Glomerular endothelial cell (primary cell): ENCODE measurements around the gene EZR. TPM values are rescaled to one million over a fixed set of nuclear protein-coding genes. Genes with fewer than 3 reads are reported as not detected.
"Not testable (repeated sequence)": the region's sequence is repeated elsewhere in the genome, so short reads cannot be mapped to it uniquely, and the experiment has no call there.

Experiments
- DNase-seq: peaks from one replicate; pipeline ENCODE4 v3.0.0-alpha.2; 2011; ENCODE audit warnings: low read depth, low spot score; ENCODE audit errors: extremely low read depth
- total RNA-seq: library from RNA; depleted of rRNA; stranded (reverse); fragments of >200 nt; gene quantifications from 2 replicates; pipeline ENCODE4 v1.2.3, GENCODE V29; 2015

EZR gene
- total RNA-seq, 1 donor from 2014 or later = 114 TPM

DNA sequence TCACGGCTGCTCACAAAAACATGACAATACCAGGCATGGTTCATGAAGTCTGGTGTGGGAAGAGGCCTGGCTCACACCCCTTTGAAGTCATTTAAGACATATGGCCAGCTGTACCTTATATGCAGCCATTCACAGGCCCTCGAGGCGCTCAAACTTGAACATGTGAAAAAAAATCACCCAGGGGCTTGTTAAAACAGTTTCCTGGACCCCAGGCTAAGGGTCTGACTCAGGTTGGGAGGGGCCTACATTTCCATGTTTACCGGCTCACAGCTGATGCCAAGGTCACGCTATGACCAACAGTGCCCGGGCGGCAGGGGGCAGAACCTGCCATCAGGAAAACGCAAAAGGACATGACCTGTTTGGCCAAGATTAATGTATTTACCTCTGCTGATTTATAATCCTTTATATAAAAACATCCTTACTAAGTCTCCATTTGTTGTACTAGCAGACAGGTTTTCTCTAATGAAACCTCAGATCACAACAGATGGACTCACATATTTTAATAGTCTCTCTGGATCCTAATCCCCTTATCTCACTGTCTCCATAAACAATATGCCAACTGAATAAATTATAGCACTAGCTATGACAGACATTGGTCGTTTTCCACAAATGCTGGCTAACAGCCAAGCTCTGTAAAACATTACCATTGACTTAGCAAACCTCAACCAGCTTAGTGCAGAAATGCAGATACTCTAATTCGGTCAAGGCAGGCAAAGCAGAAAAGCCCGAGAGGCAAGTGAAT lies 19.9 kb downstream of the EZR start:
- DNase-seq = no peak

- no peak for DNase-seq
These were observed 20.9 kb downstream of the EZR start for GRCh38 chr6:158798311-158798710.

DNA sequence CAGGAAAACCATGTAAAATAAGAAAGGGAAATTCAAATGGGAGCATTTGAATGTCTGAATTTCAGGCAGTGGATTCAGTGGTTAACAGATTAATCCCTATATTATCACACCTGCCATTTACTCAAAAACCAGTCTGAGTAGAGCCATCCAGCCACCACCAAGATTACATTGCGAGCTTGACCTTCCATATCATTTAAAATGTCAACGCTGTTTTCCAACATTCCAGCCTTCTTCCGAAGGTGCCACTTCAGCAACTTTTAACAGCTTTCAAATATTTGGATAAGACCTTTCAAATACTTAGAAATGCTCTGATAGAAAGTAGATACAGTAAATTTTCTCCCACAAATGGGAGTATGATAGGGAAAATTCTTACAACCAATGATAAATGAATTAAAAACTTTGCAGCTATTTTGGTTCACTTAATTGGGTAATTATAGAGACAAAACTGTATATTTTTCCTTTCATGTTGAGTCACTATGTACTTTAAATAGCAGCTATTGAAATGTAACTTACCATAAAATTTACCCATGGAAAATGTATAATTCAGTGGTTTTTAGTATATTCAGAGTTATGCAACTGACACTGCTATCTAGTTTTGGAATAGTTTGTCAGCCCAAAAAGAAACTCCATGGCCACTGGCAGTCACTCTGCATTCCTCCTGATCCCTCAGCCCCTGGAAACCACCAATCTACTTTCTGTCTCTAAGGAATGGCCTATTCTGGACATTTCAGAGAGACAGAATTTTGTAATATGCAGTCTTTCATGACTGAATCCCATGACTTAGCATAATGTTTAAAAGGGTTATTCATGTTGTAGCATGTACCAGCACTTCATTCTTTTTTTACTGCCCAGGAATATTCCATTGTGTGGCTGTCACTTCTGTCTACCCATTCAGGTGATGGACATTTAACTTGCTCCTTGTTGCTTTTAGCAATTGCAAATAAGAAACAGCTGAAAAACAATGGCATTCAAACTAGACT lies 21.5 kb downstream of the EZR start:
- DNase-seq = no peak

GRCh38 chr6:158796353-158796752 lies 22.8 kb downstream of the EZR start:
- DNase-seq = no peak

GRCh38 chr6:158795516-158795915 lies 23.7 kb downstream of the EZR start:
- DNase-seq = no peak

GRCh38 chr6:158793432-158793831 lies 25.7 kb downstream of the EZR start:
- DNase-seq = no peak

DNA sequence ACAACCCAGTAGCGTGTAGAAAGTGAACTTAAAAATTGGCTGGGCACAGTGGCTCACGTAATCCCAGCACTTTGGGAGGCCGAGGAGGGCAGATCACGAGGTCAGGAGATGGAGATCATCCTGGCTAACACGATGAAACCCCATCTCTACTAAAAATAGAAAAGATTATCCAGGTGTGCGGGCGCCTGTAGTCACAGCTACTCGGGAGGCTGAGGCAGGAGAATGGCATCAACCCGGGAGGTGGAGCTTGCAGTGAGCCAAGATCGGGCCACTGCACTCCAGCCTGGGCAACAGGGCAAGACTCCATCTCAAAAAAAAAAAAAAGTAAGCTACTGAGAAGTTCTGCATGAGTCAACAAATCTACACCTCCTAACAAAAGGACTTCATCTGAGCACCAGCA lies 26.7 kb downstream of the EZR start:
- DNase-seq = not testable (repeated sequence)

GRCh38 chr6:158791274-158791855 lies 27.8 kb downstream of the EZR start:
- DNase-seq = no peak

DNA sequence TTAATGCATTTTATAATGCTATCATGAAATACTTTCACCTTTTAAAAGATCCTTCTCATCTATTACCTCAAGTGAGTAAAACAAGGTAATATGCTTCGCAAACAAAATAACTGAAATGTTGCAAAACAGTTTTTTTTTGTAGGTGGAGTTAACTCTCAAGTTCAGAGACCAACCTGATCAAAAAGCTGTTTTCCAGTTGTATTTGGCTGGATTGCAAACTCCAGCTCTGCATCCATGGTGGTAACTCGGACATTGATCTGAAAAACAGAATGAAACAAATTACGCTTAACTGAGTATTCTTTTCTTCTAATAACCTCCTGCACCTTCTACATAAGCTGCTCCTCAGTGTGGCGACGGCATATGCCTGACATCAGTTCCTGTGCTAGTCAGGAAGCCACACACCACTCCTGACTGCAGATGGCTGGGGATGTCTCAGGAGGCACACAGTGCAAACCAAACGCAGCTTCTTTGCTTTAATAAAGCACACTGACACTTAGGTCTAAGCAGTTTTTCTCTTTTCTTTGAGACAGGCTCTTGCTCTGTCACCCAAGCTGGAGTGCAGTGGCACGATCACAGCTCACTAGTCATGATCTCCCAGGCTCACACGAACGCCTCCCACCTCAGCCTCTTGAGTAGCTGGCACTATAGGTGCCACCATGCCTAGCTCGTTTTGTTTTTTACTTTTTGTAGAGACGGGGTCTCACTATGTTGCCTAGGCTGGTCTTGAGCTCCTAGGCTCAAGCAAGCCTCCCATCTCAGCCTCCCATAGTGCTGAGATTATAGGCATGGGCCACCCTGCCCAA lies 29.9 kb downstream of the EZR start:
- no peak for DNase-seq

DNA sequence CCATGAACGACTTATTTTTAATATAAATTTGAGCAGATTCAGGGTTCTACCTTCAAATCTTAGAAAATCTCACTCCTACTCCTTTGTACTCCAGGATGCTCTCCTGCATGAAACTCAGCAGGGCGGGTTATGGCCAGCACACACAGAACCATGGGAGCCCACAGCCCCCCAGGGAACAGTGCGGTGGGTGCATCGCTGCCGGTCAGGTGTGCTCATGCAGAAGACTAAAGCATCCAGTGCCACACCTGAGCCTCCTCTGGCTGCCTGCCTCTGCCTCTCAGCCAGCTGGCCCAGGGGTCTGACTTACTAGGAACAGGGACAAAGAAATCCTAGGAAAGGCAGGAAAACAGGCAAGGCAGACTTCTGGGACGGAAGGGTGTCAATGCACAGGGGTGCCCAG lies 31.8 kb downstream of the EZR start:
- DNase-seq = no peak

GRCh38 chr6:158786645-158787304 lies 32.4 kb downstream of the EZR start:
- no peak for DNase-seq

DNA sequence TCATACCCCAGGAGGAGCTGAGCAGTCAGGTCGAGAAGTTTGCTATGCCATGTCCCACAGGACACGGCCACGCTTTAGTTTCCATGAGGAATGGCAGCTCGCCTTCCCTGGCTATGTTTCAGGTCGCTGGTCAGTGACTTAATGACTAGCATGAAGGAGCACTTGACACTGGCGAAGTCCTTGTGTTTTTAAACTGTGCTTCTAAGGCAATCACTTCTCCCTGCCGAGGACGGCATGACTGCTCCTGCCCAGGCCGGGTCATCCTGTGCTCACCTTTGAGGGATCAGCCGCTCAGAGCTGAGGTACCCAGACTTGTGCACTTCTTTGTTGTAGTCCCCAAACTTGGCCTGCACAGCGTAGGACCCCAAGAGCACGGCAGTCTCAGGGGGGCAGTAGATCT lies 34.1 kb downstream of the EZR start:
- no peak for DNase-seq

- DNase-seq = no peak
These were observed 34.7 kb downstream of the EZR start for GRCh38 chr6:158784505-158784904.

GRCh38 chr6:158783851-158784250 lies 35.3 kb downstream of the EZR start:
- DNase-seq = no peak

- no peak for DNase-seq
These were observed 36.1 kb downstream of the EZR start for GRCh38 chr6:158783167-158783450.

DNA sequence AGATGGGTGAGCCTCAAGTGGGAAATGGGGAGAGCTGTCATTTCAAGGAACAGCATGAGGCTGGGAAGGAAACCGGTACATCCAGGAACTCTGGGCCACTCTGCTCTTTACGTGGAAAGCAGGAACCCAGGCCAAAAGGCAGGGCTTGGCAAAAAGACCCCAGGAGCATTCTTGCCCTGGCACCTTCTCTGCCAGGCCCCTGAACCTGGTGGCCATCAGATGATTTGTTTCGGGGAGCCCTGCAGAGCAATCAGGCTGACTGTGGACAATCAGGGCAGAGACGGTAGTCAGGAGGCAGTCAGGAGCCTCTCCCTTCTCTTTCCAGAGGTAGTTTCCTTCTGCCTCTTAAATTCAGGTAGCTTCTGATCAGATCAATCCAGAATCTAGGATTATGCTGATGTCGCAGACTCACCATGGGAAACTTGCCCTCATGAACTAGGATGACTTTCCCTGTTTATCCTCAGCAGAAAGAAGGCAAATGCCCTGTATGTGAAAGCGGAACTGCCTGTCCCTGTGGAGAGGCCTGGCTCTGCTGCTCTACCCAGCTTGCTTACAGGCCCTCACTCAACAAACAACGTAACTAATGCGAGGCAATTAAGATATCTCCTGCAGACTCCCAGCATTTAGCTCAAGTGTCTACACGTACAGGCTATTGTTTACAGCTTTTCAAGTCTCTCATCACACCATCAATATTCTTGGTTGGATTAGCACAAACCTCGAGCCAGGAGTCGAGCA lies 36.6 kb downstream of the EZR start:
- DNase-seq = no peak

DNA sequence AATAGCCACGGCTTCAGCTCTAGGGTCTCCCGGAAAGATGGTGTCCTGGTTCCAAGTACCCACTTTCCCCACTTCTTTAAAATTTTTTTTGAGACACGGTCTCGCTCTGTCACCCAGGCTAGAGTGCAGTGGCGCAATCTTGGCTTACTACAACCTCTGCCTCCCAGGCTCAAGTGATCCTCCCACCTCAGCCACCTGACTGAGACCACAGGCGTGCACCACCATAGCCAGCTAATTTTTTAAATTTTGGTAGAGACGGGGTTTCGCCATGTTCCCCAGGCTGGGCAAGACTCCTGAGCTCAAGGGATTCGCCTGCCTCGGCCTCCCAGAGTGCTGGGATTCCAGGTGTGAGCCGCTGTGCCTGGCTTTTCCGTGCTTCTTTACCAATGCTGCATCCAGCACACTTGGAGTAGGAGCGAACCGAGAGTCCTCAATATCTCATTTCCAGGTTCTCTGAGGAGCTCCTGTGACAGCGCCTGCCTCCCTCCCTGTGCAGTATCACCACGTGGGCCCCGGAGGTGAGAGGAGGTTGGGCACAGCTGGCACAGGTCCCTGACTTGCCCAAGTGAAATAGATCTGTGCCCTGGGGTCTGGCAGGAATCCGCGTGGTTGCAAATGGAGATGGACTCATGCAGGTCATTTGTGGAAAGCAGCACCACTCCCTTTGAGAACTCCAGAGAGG lies 37.3 kb downstream of the EZR start:
- DNase-seq = no peak

DNA sequence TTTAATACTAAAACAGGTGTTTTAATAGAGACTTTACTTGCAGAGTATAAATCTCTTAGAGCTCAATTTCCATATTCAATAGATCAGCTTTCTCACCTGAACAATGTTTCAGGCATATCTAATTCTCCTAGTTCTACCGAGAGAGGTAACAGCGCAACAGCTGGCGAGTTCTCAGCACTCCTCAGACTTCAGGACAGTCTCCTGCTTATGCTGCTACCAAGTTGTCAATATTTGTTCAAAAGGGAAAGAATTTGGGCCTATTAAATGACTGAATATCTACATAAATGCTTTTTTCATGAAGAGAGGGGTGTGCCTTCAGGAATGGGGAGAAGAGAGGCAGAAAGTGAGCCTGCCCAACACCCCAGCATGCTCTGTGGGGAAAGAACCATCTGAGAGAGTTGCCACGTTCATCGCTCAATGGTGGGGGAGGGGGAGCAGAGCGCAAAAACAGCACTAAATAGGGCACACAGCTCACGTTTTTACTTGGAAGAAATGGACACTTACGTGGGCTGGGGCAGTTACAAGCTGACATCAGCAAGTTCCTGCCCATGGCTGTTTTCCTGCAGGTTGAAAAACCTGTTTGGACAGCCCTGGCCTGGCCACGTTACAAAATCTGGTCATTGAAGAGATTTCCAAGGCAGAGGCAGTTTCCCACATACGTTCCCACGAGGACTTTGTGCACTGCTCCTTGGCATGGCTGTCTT lies 38.0 kb downstream of the EZR start:
- DNase-seq = no peak
